ENCODE measurements around the gene UBR3.
"Not testable (repeated sequence)": the region's sequence is repeated elsewhere in the genome, so short reads cannot be mapped to it uniquely, and the experiment has no call there.

The UBR3 gene

DNA sequence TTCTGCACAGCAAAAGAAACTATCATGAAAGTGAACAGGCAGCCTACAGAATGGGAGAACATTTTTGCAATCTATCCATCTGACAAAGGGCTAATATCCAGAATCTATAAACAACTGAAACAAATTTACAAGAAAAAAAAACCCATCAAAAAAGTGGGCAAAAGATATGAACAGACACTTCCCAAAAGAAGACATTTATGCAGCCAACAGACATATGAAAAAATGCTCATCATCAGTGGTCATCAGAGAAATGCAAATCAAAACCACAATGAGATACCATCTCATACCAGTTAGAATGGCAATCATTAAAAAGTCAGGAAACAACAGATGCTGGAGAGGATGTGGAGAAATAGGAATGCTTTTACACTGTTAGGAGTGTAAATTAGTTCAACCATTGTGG lies 10.3 kb upstream of the UBR3 start:
- H3K27me3 Mint-ChIP-seq, H3K9me3 Mint-ChIP-seq, DNase-seq, ATAC-seq, H3K4me3 Mint-ChIP-seq: not testable (repeated sequence)
- Mint-ChIP-seq H3K27ac (peak overlapping the region; percentile 46), H3K36me3 (ENCODE audit: low read depth) (peaks cover 61% of the 10 kb centered on the region), H3K4me1 (peaks cover 33% of the 10 kb centered on the region)

DNA sequence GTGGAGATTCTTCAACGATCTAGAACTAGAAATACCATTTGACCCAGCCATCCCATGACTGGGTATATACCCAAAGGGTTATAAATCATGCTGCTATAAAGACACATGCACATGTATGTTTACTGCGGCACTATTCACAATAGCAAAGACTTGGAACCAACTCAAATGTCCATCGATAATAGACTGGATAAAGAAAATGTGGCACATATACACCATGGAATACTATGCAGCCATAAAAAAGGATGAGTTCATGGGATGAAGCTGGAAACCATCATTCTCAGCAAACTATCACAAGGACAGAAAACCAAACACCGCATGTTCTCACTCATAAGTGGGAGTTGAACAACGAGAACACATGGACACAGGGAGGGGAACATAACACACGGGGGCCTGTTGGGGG lies 9.9 kb upstream of the UBR3 start:
- not testable (repeated sequence) for DNase-seq

DNA sequence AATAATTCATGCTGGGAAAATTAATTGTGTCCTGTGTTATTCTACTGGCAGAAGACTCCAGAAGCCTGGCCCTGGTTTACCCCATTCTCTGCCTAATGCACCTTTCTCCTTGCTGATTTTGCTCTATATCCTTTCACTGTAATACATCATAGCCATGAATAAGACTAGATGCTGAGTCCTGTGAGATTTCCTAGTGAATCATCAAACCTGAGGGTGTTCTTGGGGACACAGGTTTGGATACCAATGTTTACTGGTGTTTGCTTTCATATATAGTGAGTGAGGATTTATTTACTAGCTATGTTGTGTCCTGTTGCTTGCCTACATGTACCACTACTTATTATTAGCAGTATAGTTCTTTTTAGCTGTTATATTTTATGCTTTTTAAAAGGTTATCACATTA lies 9.0 kb upstream of the UBR3 start:
- Mint-ChIP-seq H3K9me3 (peaks cover 7% of the 10 kb centered on the region), H3K4me3 (no peak overlapping the region), H3K27me3 (no peaks in the 10 kb centered on the region), H3K27ac (no peak overlapping the region), H3K36me3 (ENCODE audit: low read depth) (peaks cover 67% of the 10 kb centered on the region), H3K4me1 (peaks cover 46% of the 10 kb centered on the region)
- ATAC-seq (no peak), DNase-seq (no peak)

More for the DNA sequence above, 9.9 kb upstream of the UBR3 start:
- Mint-ChIP-seq H3K4me1 (peaks cover 37% of the 10 kb centered on the region), H3K36me3 (ENCODE audit: low read depth) (peaks cover 63% of the 10 kb centered on the region)
- ATAC-seq, H3K27ac Mint-ChIP-seq, H3K4me3 Mint-ChIP-seq, H3K9me3 Mint-ChIP-seq, H3K27me3 Mint-ChIP-seq: not testable (repeated sequence)

DNA sequence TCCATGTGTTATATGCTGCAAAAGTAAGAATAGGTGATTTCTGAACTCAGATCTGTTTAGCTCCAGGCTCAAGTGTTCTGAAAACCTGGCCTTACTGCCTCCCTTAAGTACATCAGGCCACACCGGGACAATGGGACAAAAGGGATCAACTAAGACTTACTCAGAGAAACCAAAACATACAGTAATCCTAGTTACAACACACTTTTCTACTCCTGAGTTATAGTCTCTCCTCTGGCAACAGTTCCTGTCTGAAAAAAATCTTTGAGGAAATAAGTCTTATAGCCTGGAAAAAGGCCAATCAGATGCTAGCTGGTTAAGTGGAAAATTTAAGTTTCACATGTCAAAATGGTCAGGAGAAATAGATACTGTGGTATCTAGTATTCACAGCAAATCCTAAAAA lies 8.1 kb upstream of the UBR3 start:
- H3K9me3 Mint-ChIP-seq: peaks cover 7% of the 10 kb centered on the region
- no peak for ATAC-seq
- H3K27ac Mint-ChIP-seq: peak overlapping the region; percentile 50
- no peak for DNase-seq
- peaks cover 54% of the 10 kb centered on the region for H3K4me1 Mint-ChIP-seq
- no peak overlapping the region for H3K4me3 Mint-ChIP-seq
- H3K36me3 Mint-ChIP-seq (ENCODE audit: low read depth): peaks cover 64% of the 10 kb centered on the region
- no peaks in the 10 kb centered on the region for H3K27me3 Mint-ChIP-seq

DNA sequence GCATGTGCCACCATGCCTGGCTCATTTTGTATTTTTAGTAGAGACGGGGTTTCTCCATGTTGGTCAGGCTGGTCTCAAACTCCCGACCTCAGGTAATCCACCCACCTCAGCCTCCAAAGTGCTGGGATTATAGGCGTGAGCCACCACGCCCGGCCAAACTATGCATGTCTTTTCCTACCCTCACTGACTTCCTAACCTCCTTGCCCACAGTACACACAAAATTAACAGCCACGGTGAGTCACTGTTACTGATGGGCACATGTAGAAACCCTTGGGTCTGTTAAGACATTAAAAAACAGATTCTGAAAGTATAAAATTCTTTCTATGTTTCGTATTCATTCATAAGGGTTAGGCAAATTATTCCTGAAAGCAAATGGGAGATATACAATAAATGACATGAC lies 7.2 kb upstream of the UBR3 start:
- Mint-ChIP-seq H3K27ac (peak overlapping the region; percentile 40), H3K36me3 (ENCODE audit: low read depth) (peaks cover 63% of the 10 kb centered on the region), H3K4me1 (peaks cover 58% of the 10 kb centered on the region)
- not testable (repeated sequence) for ATAC-seq, H3K9me3 Mint-ChIP-seq, DNase-seq, H3K27me3 Mint-ChIP-seq, H3K4me3 Mint-ChIP-seq

DNA sequence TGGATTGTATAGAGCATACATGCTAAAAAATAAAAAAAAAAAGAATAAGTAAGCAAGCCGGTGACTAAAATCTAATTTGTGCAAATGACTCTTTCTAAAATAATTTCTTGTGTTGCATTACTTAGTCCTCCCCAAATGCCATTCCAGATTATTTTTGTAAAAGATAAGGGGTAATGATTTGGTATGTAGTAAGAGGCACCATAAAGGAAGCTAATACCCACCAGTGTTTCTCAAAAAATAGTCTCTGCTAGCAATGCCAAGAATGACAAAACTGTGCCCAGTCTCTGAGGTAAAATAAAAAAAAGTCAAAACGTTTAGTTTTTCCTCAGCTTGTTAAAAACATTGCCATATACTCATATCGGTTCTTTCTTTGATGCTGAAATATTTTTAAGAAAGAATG lies 5.2 kb upstream of the UBR3 start:
- H3K9me3 Mint-ChIP-seq: peaks cover 6% of the 10 kb centered on the region
- H3K36me3 Mint-ChIP-seq (ENCODE audit: low read depth): peaks cover 45% of the 10 kb centered on the region
- peaks cover 56% of the 10 kb centered on the region for H3K4me1 Mint-ChIP-seq
- no peak for DNase-seq
- no peak overlapping the region for H3K4me3 Mint-ChIP-seq
- no peak for ATAC-seq
- H3K27me3 Mint-ChIP-seq: no peaks in the 10 kb centered on the region
- H3K27ac Mint-ChIP-seq: no peak overlapping the region

DNA sequence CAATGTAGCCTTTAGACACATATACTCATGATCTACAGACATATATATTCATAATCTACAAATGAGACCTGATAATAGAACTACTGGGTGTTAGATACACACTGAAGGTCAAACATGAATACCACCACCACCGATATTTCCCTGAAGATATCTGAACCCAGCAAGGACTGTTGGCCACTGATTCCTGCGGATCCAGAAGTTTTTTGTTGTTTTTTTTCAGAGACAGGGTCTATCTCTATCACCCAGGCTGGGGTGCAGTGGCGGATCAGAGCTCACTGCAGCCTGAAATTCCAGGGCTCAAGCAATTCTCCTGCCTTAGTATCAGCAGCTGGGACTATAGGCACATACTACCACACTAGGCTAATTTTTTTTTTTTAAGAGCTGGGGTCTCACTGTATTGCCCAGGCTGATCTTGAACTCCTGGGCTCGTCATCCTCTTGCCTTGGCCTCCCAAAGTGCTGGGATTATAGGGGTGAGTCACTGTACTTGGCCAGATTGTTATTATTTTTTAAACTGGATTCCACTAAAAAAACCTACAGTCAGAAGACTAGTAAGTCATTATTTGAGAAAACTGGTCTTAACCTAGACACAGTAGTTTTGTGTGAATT lies 4.4 kb upstream of the UBR3 start:
- DNase-seq: no peak
- H3K4me1 Mint-ChIP-seq: peaks cover 55% of the 10 kb centered on the region
- peak overlapping the region; percentile 92 for H3K4me3 Mint-ChIP-seq
- H3K36me3 Mint-ChIP-seq (ENCODE audit: low read depth): peaks cover 36% of the 10 kb centered on the region
- no peaks in the 10 kb centered on the region for H3K27me3 Mint-ChIP-seq
- no peak for ATAC-seq
- H3K27ac Mint-ChIP-seq: peak overlapping the region; percentile 4
- no peaks in the 10 kb centered on the region for H3K9me3 Mint-ChIP-seq

DNA sequence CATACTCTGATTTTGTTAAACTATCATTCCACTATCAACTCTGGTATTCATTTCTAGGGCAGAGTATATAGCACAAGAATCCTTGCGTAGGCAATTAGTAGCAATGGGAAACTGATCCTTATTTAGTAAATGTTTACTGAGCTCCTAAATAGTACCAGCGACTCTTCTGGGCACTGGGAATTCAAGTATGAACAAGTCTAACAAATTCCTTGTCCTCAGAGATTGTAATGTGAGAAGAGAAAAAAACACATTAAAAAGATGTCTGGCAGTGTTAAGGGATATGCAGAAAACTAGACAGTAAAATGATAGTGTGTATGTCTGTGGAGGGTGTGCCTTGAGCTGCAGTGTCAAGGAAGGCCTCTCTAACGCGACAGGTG lies 3.3 kb upstream of the UBR3 start:
- Mint-ChIP-seq H3K27me3 (no peaks in the 10 kb centered on the region), H3K27ac (peak overlapping the region; percentile 86), H3K4me3 (peak overlapping the region; percentile 92), H3K4me1 (peaks cover 62% of the 10 kb centered on the region), H3K9me3 (no peaks in the 10 kb centered on the region), H3K36me3 (ENCODE audit: low read depth) (peaks cover 29% of the 10 kb centered on the region)
- no peak for ATAC-seq
- DNase-seq: no peak

DNA sequence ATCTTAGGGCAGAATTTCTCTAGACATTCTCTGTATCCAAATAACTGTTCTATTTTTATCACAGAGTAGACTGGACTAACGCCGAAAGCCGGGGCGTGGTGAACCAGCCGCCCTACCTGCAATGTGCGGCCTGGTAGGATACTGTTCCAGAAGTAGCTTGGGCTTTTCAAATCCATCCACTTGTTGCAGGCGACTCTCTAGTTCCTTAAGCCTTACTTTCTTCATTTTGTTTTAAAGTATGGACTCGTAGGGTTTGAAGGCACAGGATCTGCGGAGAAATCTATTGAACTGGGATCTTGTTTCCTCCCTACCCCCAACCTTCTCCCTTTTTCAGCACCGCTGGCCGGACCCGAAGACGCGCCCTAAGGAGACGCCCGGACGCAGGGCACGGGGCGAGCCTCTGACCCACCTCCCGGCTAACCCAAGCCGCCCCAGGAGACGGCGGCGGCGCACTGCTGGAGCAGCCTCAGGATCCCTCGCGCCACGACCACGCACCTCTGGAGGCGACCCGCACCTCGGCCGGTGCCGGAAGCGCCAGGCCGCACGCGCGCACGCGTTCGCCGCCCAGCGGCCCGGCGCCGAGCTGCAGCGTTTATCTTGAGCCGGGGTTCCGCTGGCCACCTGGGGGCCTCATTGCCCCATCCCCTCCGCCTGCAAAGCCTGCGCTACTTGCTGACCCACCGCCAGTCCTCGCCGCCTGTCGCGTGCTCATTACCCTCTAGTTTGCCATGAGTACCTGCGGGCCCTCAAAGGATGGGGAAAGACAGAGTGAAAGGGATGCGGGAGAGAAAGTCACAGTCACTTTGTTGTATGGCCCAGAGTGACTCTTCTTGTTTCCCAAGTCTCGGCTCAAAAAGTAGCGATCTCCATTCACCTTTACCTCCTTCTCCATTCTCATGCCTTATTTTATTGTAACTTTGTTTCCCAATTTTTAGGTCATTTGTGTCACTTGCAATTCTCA lies 2.6 kb upstream of the UBR3 start, which contains the start of gene METTL5:
Gene METTL5 (minus strand): TSS at position 533 of the 961 bp plus-strand sequence. CDS start 308 bp downstream, at position 225.
- peaks cover 59% of the 10 kb centered on the region for H3K4me1 Mint-ChIP-seq
- H3K36me3 Mint-ChIP-seq (ENCODE audit: low read depth): peaks cover 24% of the 10 kb centered on the region
- H3K27me3 Mint-ChIP-seq: no peaks in the 10 kb centered on the region
- H3K27ac Mint-ChIP-seq: peak within 1 kb of the TSS; percentile 86
- no peaks in the 10 kb centered on the region for H3K9me3 Mint-ChIP-seq
- peak; percentile 67 for ATAC-seq
- H3K4me3 Mint-ChIP-seq: peak within 1 kb of the TSS; percentile 92
- DNase-seq: peak; percentile 85

DNA sequence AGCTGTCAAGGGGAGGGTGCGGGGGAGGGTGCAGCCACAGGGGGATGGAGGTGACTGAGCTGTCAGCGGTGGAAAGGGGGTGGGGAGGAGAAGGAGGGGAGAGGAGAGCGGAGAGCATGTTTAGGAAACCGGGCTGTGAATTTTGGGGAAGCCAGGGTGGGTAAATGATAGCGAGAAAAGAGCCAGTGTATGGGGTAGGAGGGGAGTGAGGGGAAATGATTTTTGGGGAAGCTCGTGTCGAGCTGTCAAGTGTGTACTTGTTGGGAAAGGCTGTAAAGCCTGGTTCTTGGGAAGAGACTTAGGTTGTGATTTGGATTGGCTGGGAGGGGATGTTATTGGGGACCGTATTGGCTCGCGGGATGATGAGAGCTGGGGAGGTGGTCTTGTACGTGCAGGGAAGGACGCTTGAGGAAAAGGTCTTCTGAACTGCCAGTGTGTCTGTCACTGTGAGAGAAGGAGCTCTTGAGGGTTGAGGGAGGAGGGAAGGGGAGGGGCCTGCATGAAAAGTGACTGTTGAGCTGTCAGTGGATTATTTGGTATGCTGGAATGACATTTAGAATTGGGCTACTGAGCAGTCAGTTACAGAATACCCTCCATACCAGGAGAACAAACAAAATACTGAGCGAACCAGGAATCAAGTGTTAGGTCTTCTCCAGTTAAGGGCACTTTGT lies 1.0 kb downstream of the UBR3 start:
- Mint-ChIP-seq H3K27ac (peak overlapping the region; percentile 82), H3K36me3 (ENCODE audit: low read depth) (peaks cover 5% of the 10 kb centered on the region), H3K4me3 (peak overlapping the region; percentile 87), H3K9me3 (no peaks in the 10 kb centered on the region), H3K4me1 (peaks cover 56% of the 10 kb centered on the region), H3K27me3 (no peaks in the 10 kb centered on the region)
- peak; percentile 60 for DNase-seq
- ATAC-seq: peak; percentile 59

DNA sequence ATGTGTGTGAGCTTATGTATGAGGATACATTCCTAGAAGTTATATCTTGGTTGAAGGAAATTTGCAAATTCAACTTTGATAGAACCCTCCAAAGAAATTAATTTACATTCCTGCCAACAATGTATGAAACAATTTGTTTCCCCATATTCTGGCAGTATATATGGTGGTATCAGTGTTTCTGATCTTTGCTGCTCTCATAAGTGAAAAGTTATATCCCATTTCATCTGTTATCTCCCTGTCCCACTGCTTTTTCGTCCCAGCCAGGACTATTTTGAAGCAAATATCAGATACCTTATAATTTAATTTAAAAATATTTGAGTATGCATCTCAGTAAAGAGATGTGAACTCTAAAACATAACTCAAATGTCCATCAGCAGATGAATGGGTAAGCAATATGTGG lies 7.1 kb downstream of the UBR3 start:
- peaks cover 46% of the 10 kb centered on the region for H3K4me1 Mint-ChIP-seq
- DNase-seq: no peak

DNA sequence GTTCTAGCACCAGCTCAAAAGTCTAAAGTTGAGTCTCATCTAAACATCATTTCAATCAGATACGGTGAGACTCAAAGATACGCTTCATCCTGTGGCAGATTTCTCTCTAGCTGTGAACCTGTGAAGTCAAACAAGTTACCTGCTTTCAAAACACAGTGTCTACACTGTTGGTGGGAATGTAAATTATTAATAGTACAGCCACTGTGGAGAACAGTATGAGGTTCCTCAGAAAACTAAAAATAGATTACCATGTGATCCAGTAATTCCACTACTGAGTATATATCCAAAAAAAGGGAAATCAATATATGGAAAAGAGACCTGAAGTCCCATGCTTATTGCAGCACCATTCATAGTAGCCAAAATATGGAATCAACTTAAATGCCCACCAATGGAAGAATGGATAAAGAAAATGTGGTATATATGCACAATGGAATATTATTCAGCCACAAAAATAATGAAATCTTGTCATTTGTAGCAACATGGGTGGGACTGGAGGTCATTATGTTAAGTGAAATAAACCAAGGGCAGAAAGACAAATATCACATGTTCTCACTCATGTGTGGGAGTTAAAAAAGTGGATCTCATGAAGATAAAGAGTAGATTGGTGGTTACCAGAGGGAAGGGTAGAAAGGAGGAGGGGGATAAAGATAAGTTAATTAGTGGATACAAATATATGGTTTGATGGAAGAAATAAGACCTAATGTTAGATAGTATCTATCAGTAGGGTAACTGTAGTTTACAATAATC lies 11.7 kb downstream of the UBR3 start:
- no peak overlapping the region for H3K4me3 Mint-ChIP-seq
- H3K36me3 Mint-ChIP-seq (ENCODE audit: low read depth): peaks cover 4% of the 10 kb centered on the region
- no peaks in the 10 kb centered on the region for H3K9me3 Mint-ChIP-seq
- H3K4me1 Mint-ChIP-seq: peaks cover 21% of the 10 kb centered on the region
- no peak overlapping the region for H3K27ac Mint-ChIP-seq
- no peak for DNase-seq
- ATAC-seq: no peak
- H3K27me3 Mint-ChIP-seq: no peaks in the 10 kb centered on the region

More for the DNA sequence above, 7.1 kb downstream of the UBR3 start:
- Mint-ChIP-seq H3K27ac (no peak overlapping the region), H3K9me3 (no peaks in the 10 kb centered on the region), H3K27me3 (no peaks in the 10 kb centered on the region), H3K36me3 (ENCODE audit: low read depth) (peaks cover 4% of the 10 kb centered on the region), H3K4me3 (no peak overlapping the region)
- ATAC-seq: no peak

DNA sequence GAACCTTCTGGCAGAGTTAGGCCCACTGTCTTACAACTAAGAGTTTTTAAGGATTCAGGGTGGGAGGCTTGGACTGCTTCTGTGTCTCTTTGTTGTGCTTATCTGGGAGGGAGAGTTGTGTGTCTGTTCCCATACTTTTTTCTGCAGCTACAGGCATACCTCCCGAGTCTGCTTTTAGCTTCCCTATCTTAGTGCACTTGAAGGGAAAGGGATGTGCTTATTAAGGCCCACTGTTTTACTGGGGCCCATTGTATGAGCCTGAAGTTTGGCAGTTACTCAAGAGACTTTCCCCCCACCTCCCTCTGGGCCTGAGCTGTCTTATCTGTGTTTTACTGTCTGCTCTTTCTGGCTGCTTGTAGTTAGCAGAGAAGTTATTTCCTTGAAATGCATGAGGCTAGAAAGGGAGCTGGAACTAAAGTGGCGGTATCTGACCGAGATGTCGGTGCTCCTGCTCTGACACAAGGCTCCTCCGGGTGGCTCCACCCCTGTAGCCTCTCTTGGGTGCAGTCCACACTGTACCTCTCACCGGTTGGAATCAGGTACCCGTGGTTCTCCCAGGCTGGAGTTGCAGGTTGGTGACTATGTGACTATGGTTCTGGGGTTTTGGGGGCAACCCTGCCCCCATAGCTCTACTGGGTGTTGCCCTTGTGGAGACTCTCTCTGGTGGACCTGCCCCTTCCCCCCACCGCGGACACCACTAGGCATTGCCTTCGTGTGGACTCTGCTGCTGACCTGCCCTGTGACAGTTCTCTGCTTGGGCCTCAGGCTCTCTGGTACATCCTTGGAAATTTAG lies 12.9 kb downstream of the UBR3 start:
- DNase-seq: no peak
- Mint-ChIP-seq H3K27ac (no peak overlapping the region), H3K4me1 (peaks cover 14% of the 10 kb centered on the region), H3K9me3 (no peaks in the 10 kb centered on the region), H3K4me3 (no peak overlapping the region), H3K36me3 (ENCODE audit: low read depth) (peaks cover 4% of the 10 kb centered on the region), H3K27me3 (no peaks in the 10 kb centered on the region)
- ATAC-seq: no peak

All from activated naive CD8-positive, alpha-beta T cell treated with anti-CD3 and anti-CD28 coated beads, Interleukin-2, amount 50 U/mL, for 24 hours (primary cell).